HepG2 (cell line): ENCODE results near the gene EEFSEC. TPM values are rescaled to one million over a fixed set of nuclear protein-coding genes. Genes with fewer than 3 reads are reported as not detected.

ENCODE experiments used
- ATAC-seq: fragments of 200-7000 bp; cut with Tn5 transposase; 3 replicates; pipeline ENCODE4 v1.9.1; 2020; ENCODE audit warnings: mild to moderate bottlenecking, moderate library complexity
- BruUV-seq: library from RNA; stranded (reverse); fragments of 400-500 nt; replicated peaks from 2 replicates; lab custom pipeline; 2021; lab: Mats Ljungman, UMichigan
- CTCF ChIA-PET: fragments of 300-600 bp; formaldehyde crosslinking; extraction: SDS; loops from one replicate; lab custom pipeline; 2021; ENCODE audit warnings: low total read pairs, inconsistent platforms, low intra/inter-chr PET ratio; lab: Yijun Ruan, JAX
- POLR2A ChIA-PET: fragments of 350-600 bp; sonication (Branson Sonifier 250); formaldehyde crosslinking; loops from one replicate; lab custom pipeline; 2020; ENCODE audit warnings: antibody characterized with exemption, inconsistent platforms; lab: Yijun Ruan, JAX
- DNase-seq: peaks from one replicate; pipeline ENCODE4 v3.0.0-alpha.2; 2015; ENCODE audit warnings: low spot score
- FAIRE-seq: peaks from 3 replicates; lab custom pipeline; 2011; peaks lifted over from hg19 to GRCh38; lab: Jason Lieb, UNC
- H2AFZ ChIP-seq: one replicate; pipeline ENCODE4 v1.6.1; 2011; ENCODE audit warnings: low read length, inconsistent platforms
- H3K27ac ChIP-seq: fragments of 300-600 bp; 3 replicates; pipeline ENCODE4 v1.8.0; 2011; ENCODE audit warnings: mixed run types, mild to moderate bottlenecking, mixed read lengths, low read length, inconsistent platforms; ENCODE audit not compliant: insufficient read depth; ENCODE audit errors: extremely low read length
- H3K27me3 ChIP-seq, 2 experiments: fragments of 200-600 bp in 1 of 2; 2 replicates in 1 of 2; 3 replicates in 1 of 2; pipeline versions ENCODE4 v1.6.0 to v1.8.0; 2011; ENCODE audit warnings: low read length in 2 of 2, mild to moderate bottlenecking in 2 of 2, moderate library complexity in 2 of 2, inconsistent platforms in 1 of 2; ENCODE audit not compliant: insufficient read depth in 2 of 2, control insufficient read depth in 1 of 2
- H3K36me3 ChIP-seq, 2 experiments: fragments of 200-600 bp in 1 of 2; replicated peaks in 1 of 2; 2 replicates in 1 of 2; 3 replicates in 1 of 2; pipeline versions ENCODE4 v1.5.1 to v1.8.0; 2011; ENCODE audit warnings: low read length in 2 of 2, inconsistent platforms in 1 of 2; ENCODE audit not compliant: insufficient read depth in 2 of 2, control insufficient read depth in 1 of 2
- H3K4me1 ChIP-seq: 2 replicates; pipeline ENCODE4 v1.5.1; 2012; ENCODE audit warnings: low read length, inconsistent platforms; ENCODE audit not compliant: insufficient read depth
- H3K4me2 ChIP-seq: 2 replicates; pipeline ENCODE4 v1.6.0; 2011; ENCODE audit warnings: low read depth, low read length, inconsistent platforms
- H3K4me3 ChIP-seq, 3 experiments: fragments of 200-600 bp in 1 of 3; sonication (generic), shearing (Covaris generic) in 1 of 3; replicated peaks in 1 of 3; 2 replicates each; pipeline ENCODE4 v1.5.1; 2011 to 2016; ENCODE audit warnings: low read length in 3 of 3, inconsistent platforms in 2 of 3, low read depth in 2 of 3, mild to moderate bottlenecking in 2 of 3, control low read depth in 1 of 3, mixed read lengths in 1 of 3; ENCODE audit not compliant: insufficient read depth in 1 of 3
- H3K79me2 ChIP-seq: one replicate; pipeline ENCODE4 v1.6.1; 2011; ENCODE audit warnings: low read length, inconsistent platforms; ENCODE audit not compliant: insufficient read depth
- H3K9ac ChIP-seq: 2 replicates; pipeline ENCODE4 v1.6.0; 2011; ENCODE audit warnings: mild to moderate bottlenecking, low read depth, low read length, inconsistent platforms; ENCODE audit not compliant: insufficient read depth
- H3K9me3 ChIP-seq: 2 replicates; pipeline ENCODE4 v1.5.1; 2012; ENCODE audit warnings: mild to moderate bottlenecking, low read length
- H4K20me1 ChIP-seq: 2 replicates; pipeline ENCODE4 v1.6.0; 2011; ENCODE audit warnings: inconsistent platforms, mild to moderate bottlenecking, low read length, moderate library complexity; ENCODE audit not compliant: insufficient read depth
- ELF1 ChIP-seq: sonication (generic); formaldehyde crosslinking; IDR thresholded peaks from 2 replicates; pipeline ENCODE4 v1.4.0; 2020; ENCODE audit warnings: missing genetic modification reagents
- NR2C2 ChIP-seq: sonication (generic); formaldehyde crosslinking; IDR thresholded peaks from 2 replicates; pipeline ENCODE4 v1.4.0; 2020; ENCODE audit warnings: missing genetic modification reagents, mild to moderate bottlenecking, moderate library complexity, borderline replicate concordance
- PLRG1 ChIP-seq: fragments of 450-650 bp; conservative IDR thresholded peaks from 2 replicates; pipeline ENCODE4 v1.6.1; 2016
- RAD51 ChIP-seq: fragments of 450-650 bp; IDR thresholded peaks from 2 replicates; pipeline ENCODE4 v1.6.1; 2016; ENCODE audit warnings: borderline replicate concordance
- REL ChIP-seq: sonication (generic); formaldehyde crosslinking; conservative IDR thresholded peaks from 2 replicates; pipeline ENCODE4 v1.8.0; 2022; ENCODE audit warnings: mild to moderate bottlenecking, missing genetic modification reagents, moderate library complexity
- RXRA ChIP-seq: sonication (generic); formaldehyde crosslinking; IDR thresholded peaks from 2 replicates; pipeline ENCODE4 v1.5.1; 2020; ENCODE audit warnings: missing genetic modification reagents
- TOPORS ChIP-seq: sonication (generic); formaldehyde crosslinking; IDR thresholded peaks from 2 replicates; pipeline ENCODE4 v1.8.0; 2023; ENCODE audit warnings: mild to moderate bottlenecking, missing genetic modification reagents
- ZNF234 ChIP-seq: sonication (generic); formaldehyde crosslinking; conservative IDR thresholded peaks from 2 replicates; pipeline ENCODE4 v1.5.1; 2020; ENCODE audit warnings: mild to moderate bottlenecking, missing genetic modification reagents
- ZNF747 ChIP-seq: sonication (generic); formaldehyde crosslinking; IDR thresholded peaks from 2 replicates; pipeline ENCODE4 v1.8.1; 2023; ENCODE audit warnings: missing genetic modification reagents, mild to moderate bottlenecking, borderline replicate concordance
- ZNF766 ChIP-seq: sonication (generic); formaldehyde crosslinking; IDR thresholded peaks from 2 replicates; pipeline ENCODE4 v1.5.0; 2020; ENCODE audit warnings: missing genetic modification reagents, borderline replicate concordance
- WGBS: methylation state at CpG from one replicate; pipeline ENCODE4 v1.1.6; 2017; ENCODE audit warnings: low lambda C conversion rate; 5-methylcytosine and 5-hydroxymethylcytosine counted together
- in situ Hi-C: cut with HindIII; loops from 2 replicates; pipeline ENCODE4 v1.10.0; 2017; ENCODE audit warnings: low pct_unique_long_range_greater_than_20kb; ENCODE audit not compliant: extremely low pct_ligation_motif_present
- intact Hi-C: fragments of 100-400 bp; cut with micrococcal nuclease; formaldehyde crosslinking; loops from one replicate; pipeline ENCODE4 v1.10.0; 2022; ENCODE audit not compliant: unreplicated experiment
- polyA plus RNA-seq, 8 experiments: library from polyadenylated mRNA; depleted of rRNA in 3 of 8; stranded (reverse) in 7 of 8; unstranded in 1 of 8; fragments of >200 nt; fragmentation: Illumina TruSeq in 4 of 8; extraction: Trizol in 4 of 8; gene quantifications; 2 replicates each; pipeline versions ENCODE4 v1.2.1 to v1.2.3, GENCODE V29; 2011 to 2016; ENCODE audit warnings: low read depth in 4 of 8, missing spikeins in 1 of 8, mixed read lengths in 1 of 8; ENCODE audit not compliant: insufficient read depth in 1 of 8
- total RNA-seq, 5 experiments: library from RNA; depleted of rRNA; stranded (reverse); fragments of >200 nt; fragmentation: Illumina TruSeq; extraction: Trizol; gene quantifications; 2 replicates each; pipeline ENCODE4 v1.2.3, GENCODE V29; 2016; ENCODE audit warnings: low read depth in 1 of 5
- TF ChIP-seq, protein P1 (sequence below): sonication (generic); formaldehyde crosslinking; IDR thresholded peaks from 2 replicates; pipeline ENCODE4 v1.5.0; 2020; ENCODE audit warnings: missing genetic modification reagents
- TF ChIP-seq, protein P2 (sequence below): sonication (generic); formaldehyde crosslinking; IDR thresholded peaks from 2 replicates; pipeline ENCODE4 v1.9.0; 2021; ENCODE audit warnings: missing genetic modification reagents, borderline replicate concordance
- TF ChIP-seq, protein P3 (sequence below): sonication (generic); formaldehyde crosslinking; IDR thresholded peaks from 2 replicates; pipeline ENCODE4 v1.5.1; 2020; ENCODE audit warnings: mild to moderate bottlenecking, missing genetic modification reagents, borderline replicate concordance
- TF ChIP-seq, protein P4 (sequence below): sonication (generic); formaldehyde crosslinking; IDR thresholded peaks from 2 replicates; pipeline ENCODE4 v1.8.1; 2023; ENCODE audit warnings: mild to moderate bottlenecking, missing genetic modification reagents

Gene EEFSEC
- total and polyA plus RNA-seq, 2 of the 13 experiments (the other 11 are each of a cell fraction or from before 2014, with no cell fraction given) = 6.4 to 24.2 TPM

DNA sequence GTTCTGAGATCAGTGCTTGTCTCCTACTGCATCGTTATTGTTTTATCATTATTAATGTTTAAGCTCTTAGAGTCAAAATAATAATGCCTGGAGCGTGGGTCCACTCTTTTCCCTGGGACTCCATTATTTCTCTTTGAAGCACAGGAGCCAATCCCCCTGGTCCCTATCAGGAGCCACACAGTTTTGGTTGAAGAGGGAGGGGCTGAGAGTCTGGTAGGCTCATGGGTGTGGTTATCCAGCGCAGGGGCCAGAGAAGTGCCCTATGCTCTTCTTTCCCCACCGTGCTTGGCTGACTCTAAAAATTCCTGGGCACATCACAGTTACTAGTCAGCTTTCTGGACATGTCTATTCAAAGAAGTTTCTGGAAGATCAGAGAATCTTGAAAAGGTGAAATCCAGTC is 191.9 kb downstream of the EEFSEC start (continued):
- TF ChIP-seq, protein P1, sequence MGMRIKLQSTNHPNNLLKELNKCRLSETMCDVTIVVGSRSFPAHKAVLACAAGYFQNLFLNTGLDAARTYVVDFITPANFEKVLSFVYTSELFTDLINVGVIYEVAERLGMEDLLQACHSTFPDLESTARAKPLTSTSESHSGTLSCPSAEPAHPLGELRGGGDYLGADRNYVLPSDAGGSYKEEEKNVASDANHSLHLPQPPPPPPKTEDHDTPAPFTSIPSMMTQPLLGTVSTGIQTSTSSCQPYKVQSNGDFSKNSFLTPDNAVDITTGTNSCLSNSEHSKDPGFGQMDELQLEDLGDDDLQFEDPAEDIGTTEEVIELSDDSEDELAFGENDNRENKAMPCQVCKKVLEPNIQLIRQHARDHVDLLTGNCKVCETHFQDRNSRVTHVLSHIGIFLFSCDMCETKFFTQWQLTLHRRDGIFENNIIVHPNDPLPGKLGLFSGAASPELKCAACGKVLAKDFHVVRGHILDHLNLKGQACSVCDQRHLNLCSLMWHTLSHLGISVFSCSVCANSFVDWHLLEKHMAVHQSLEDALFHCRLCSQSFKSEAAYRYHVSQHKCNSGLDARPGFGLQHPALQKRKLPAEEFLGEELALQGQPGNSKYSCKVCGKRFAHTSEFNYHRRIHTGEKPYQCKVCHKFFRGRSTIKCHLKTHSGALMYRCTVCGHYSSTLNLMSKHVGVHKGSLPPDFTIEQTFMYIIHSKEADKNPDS (CRISPR knock-in tag) = no peak
- TF ChIP-seq PLRG1 = no peak

DNA sequence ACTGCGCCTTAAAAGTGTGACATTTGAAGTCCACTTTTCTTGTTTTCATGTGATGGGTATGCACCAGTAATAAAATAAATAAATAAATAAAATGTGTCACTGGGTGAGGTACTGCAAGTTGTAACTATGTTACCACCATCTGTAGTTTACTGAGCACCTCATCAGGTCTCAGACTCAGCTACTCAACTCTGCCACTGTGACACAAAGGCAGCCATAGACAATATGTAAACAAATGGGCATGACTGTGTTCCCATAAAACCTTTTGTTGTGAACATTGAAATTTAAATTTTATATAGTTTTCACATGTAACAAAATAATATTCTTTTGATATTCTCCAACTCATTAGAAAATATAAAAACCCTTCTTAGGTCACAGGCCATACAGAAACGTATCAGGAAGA is 193.3 kb downstream of the EEFSEC start:
- Histone ChIP-seq H3K9me3 (no peaks in the 10 kb centered on the region), H3K27ac (no peak overlapping the region), H3K4me3 (no peak overlapping the region), H3K9ac (no peak overlapping the region), H3K36me3 (peaks cover 4 to 26% of the 10 kb centered on the region in 2 experiments; a peak in 4 of 5 replicates), H3K4me2 (no peak overlapping the region), H3K4me1 (peaks cover 58% of the 10 kb centered on the region), H3K27me3 (no peaks in the 10 kb centered on the region), H2AFZ (no peak overlapping the region), H4K20me1 (no peaks in the 10 kb centered on the region), H3K79me2 (no peaks in the 10 kb centered on the region)
- TF ChIP-seq ZNF766 (CRISPR knock-in tag) = no peak
- no peak for TF ChIP-seq REL
- TF ChIP-seq, protein P2, sequence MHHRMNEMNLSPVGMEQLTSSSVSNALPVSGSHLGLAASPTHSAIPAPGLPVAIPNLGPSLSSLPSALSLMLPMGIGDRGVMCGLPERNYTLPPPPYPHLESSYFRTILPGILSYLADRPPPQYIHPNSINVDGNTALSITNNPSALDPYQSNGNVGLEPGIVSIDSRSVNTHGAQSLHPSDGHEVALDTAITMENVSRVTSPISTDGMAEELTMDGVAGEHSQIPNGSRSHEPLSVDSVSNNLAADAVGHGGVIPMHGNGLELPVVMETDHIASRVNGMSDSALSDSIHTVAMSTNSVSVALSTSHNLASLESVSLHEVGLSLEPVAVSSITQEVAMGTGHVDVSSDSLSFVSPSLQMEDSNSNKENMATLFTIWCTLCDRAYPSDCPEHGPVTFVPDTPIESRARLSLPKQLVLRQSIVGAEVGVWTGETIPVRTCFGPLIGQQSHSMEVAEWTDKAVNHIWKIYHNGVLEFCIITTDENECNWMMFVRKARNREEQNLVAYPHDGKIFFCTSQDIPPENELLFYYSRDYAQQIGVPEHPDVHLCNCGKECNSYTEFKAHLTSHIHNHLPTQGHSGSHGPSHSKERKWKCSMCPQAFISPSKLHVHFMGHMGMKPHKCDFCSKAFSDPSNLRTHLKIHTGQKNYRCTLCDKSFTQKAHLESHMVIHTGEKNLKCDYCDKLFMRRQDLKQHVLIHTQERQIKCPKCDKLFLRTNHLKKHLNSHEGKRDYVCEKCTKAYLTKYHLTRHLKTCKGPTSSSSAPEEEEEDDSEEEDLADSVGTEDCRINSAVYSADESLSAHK (CRISPR knock-in tag) = no peak
- no peak for TF ChIP-seq TOPORS (CRISPR knock-in tag)
- TF ChIP-seq, protein P3, sequence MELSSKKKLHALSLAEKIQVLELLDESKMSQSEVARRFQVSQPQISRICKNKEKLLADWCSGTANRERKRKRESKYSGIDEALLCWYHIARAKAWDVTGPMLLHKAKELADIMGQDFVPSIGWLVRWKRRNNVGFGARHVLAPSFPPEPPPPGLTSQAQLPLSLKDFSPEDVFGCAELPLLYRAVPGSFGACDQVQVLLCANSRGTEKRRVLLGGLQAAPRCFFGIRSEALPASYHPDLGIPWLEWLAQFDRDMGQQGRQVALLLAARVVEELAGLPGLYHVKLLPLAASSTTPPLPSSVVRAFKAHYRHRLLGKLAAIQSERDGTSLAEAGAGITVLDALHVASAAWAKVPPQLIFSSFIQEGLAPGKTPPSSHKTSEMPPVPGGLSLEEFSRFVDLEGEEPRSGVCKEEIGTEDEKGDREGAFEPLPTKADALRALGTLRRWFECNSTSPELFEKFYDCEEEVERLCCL = no peak
- TF ChIP-seq, protein P4, sequence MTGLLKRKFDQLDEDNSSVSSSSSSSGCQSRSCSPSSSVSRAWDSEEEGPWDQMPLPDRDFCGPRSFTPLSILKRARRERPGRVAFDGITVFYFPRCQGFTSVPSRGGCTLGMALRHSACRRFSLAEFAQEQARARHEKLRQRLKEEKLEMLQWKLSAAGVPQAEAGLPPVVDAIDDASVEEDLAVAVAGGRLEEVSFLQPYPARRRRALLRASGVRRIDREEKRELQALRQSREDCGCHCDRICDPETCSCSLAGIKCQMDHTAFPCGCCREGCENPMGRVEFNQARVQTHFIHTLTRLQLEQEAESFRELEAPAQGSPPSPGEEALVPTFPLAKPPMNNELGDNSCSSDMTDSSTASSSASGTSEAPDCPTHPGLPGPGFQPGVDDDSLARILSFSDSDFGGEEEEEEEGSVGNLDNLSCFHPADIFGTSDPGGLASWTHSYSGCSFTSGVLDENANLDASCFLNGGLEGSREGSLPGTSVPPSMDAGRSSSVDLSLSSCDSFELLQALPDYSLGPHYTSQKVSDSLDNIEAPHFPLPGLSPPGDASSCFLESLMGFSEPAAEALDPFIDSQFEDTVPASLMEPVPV = no peak
- TF ChIP-seq ELF1 (CRISPR knock-in tag) = no peak
- no peak for TF ChIP-seq RAD51
- no peak for TF ChIP-seq ZNF747 (CRISPR knock-in tag)
- no peak for TF ChIP-seq ZNF234
- TF ChIP-seq NR2C2 (CRISPR knock-in tag) = no peak
- TF ChIP-seq RXRA (CRISPR knock-in tag) = no peak
- POLR2A ChIA-PET = interaction anchor here (4.8 kb wide), 1 partner anchor 14 kb away, joined by 29 read pairs; no protein-coding TSS in a partner anchor
- DNase-seq = no peak
- CTCF ChIA-PET = no interaction called here
- no peak for FAIRE-seq
- intact Hi-C loops (no loop called here), in situ Hi-C loops (no loop called here)
- ATAC-seq = no peak
- WGBS = 99% methylated on average over 2 of the region's 2 CpGs
- BruUV-seq = no TSS peak
